ENCODE results near the gene CDCA4.
A peak's percentile ranks its signal among the peaks of the same experiment; 100 is the strongest.

CDCA4 gene

GRCh38 chr14:104976198-104977007, 44.5 kb downstream of the CDCA4 start:
- Histone ChIP-seq H3K27me3 (ENCODE audit: insufficient read depth, low read length, poor library complexity) (no peaks in the 10 kb centered on the region), H3K4me3 (ENCODE audit: low read length) (no peak overlapping the region), H3K4me2 (ENCODE audit: low read length) (no peak overlapping the region), H4K5ac (ENCODE audit: low read length) (no peak overlapping the region), H3K79me2 (ENCODE audit: control insufficient read depth, insufficient read depth, low read length) (no peaks in the 10 kb centered on the region), H3K36me3 (ENCODE audit: control insufficient read depth, insufficient read depth, low read length) (no peaks in the 10 kb centered on the region), H2AK5ac (ENCODE audit: low read length) (no peak overlapping the region), H2BK15ac (replicated peaks; ENCODE audit: low read depth) (no peak overlapping the region), H3K79me1 (ENCODE audit: low read length) (no peaks in the 10 kb centered on the region), H3K27ac (ENCODE audit: low read depth, low read length) (no peak overlapping the region), H3K56ac (ENCODE audit: low read length) (no peak overlapping the region), H3K4me1 (ENCODE audit: control insufficient read depth, low read depth, low read length) (no peaks in the 10 kb centered on the region), H3K23ac (ENCODE audit: low read length) (no peak overlapping the region), H4K8ac (ENCODE audit: low read depth, low read length) (no peak overlapping the region), H2BK120ac (ENCODE audit: low read depth, low read length) (no peak overlapping the region), H3K9ac (ENCODE audit: low read length) (no peak overlapping the region), H3K18ac (ENCODE audit: low read length) (no peak overlapping the region), H3K4ac (ENCODE audit: low read depth, low read length) (no peak overlapping the region), H2BK5ac (ENCODE audit: low read length) (no peak overlapping the region)
- WGBS (ENCODE audit: extremely low coverage, insufficient coverage, low lambda C conversion rate) = no CpG with 5 or more reads among the region's 21 CpGs
- DNase-seq = peak; percentile 71

- H3K9ac ChIP-seq (ENCODE audit: low read length) = no peak overlapping the region
- H2AK5ac ChIP-seq (ENCODE audit: low read length) = no peak overlapping the region
- no peak overlapping the region for H3K4ac ChIP-seq (ENCODE audit: low read depth, low read length)
- H3K4me3 ChIP-seq (ENCODE audit: low read length) = no peak overlapping the region
- no peak overlapping the region for H2BK120ac ChIP-seq (ENCODE audit: low read depth, low read length)
- no peaks in the 10 kb centered on the region for H3K79me1 ChIP-seq (ENCODE audit: low read length)
- H3K36me3 ChIP-seq (ENCODE audit: control insufficient read depth, insufficient read depth, low read length) = no peaks in the 10 kb centered on the region
- WGBS (ENCODE audit: extremely low coverage, insufficient coverage, low lambda C conversion rate) = no CpG with 5 or more reads among the region's 21 CpGs
- H3K27ac ChIP-seq (ENCODE audit: low read depth, low read length) = no peak overlapping the region
- no peak overlapping the region for H2BK5ac ChIP-seq (ENCODE audit: low read length)
- H2BK15ac ChIP-seq (replicated peaks; ENCODE audit: low read depth) = no peak overlapping the region
- no peak overlapping the region for H3K56ac ChIP-seq (ENCODE audit: low read length)
- H4K5ac ChIP-seq (ENCODE audit: low read length) = no peak overlapping the region
- H3K18ac ChIP-seq (ENCODE audit: low read length) = no peak overlapping the region
- H3K79me2 ChIP-seq (ENCODE audit: control insufficient read depth, insufficient read depth, low read length) = no peaks in the 10 kb centered on the region
- H3K4me2 ChIP-seq (ENCODE audit: low read length) = no peak overlapping the region
- no peaks in the 10 kb centered on the region for H3K27me3 ChIP-seq (ENCODE audit: insufficient read depth, low read length, poor library complexity)
- no peak overlapping the region for H4K8ac ChIP-seq (ENCODE audit: low read depth, low read length)
- no peak overlapping the region for H3K23ac ChIP-seq (ENCODE audit: low read length)
- DNase-seq = peak; percentile 53
- no peaks in the 10 kb centered on the region for H3K4me1 ChIP-seq (ENCODE audit: control insufficient read depth, low read depth, low read length)
These were observed 45.2 kb downstream of the CDCA4 start for GRCh38 chr14:104975481-104976197.

GRCh38 chr14:104974665-104975390, 46.1 kb downstream of the CDCA4 start:
- Histone ChIP-seq H4K5ac (ENCODE audit: low read length) (no peak overlapping the region), H3K27ac (ENCODE audit: low read depth, low read length) (no peak overlapping the region), H2BK5ac (ENCODE audit: low read length) (no peak overlapping the region)

GRCh38 chr14:104974146-104974541, 46.7 kb downstream of the CDCA4 start:
- Histone ChIP-seq H4K8ac (ENCODE audit: low read depth, low read length) (no peak overlapping the region), H3K23ac (ENCODE audit: low read length) (no peak overlapping the region), H4K5ac (ENCODE audit: low read length) (no peak overlapping the region), H2AK5ac (ENCODE audit: low read length) (no peak overlapping the region), H2BK5ac (ENCODE audit: low read length) (no peak overlapping the region), H3K4me3 (ENCODE audit: low read length) (no peak overlapping the region), H2BK15ac (replicated peaks; ENCODE audit: low read depth) (no peak overlapping the region), H3K36me3 (ENCODE audit: control insufficient read depth, insufficient read depth, low read length) (no peaks in the 10 kb centered on the region), H3K56ac (ENCODE audit: low read length) (no peak overlapping the region), H3K4me2 (ENCODE audit: low read length) (no peak overlapping the region), H3K27ac (ENCODE audit: low read depth, low read length) (no peak overlapping the region), H3K79me1 (ENCODE audit: low read length) (no peaks in the 10 kb centered on the region), H3K27me3 (ENCODE audit: insufficient read depth, low read length, poor library complexity) (no peaks in the 10 kb centered on the region), H3K79me2 (ENCODE audit: control insufficient read depth, insufficient read depth, low read length) (no peaks in the 10 kb centered on the region), H3K9ac (ENCODE audit: low read length) (no peak overlapping the region), H2BK120ac (ENCODE audit: low read depth, low read length) (no peak overlapping the region), H3K18ac (ENCODE audit: low read length) (no peak overlapping the region), H3K4ac (ENCODE audit: low read depth, low read length) (no peak overlapping the region), H3K4me1 (ENCODE audit: control insufficient read depth, low read depth, low read length) (no peaks in the 10 kb centered on the region)
- no peak for DNase-seq
- WGBS (ENCODE audit: extremely low coverage, insufficient coverage, low lambda C conversion rate) = no CpG with 5 or more reads among the region's 13 CpGs

More at GRCh38 chr14:104974665-104975390, 46.1 kb downstream of the CDCA4 start:
- Histone ChIP-seq H4K8ac (ENCODE audit: low read depth, low read length) (no peak overlapping the region), H3K18ac (ENCODE audit: low read length) (no peak overlapping the region), H2BK120ac (ENCODE audit: low read depth, low read length) (no peak overlapping the region), H2BK15ac (replicated peaks; ENCODE audit: low read depth) (no peak overlapping the region), H3K9ac (ENCODE audit: low read length) (no peak overlapping the region), H3K4me3 (ENCODE audit: low read length) (no peak overlapping the region), H3K56ac (ENCODE audit: low read length) (no peak overlapping the region), H3K4ac (ENCODE audit: low read depth, low read length) (no peak overlapping the region), H3K27me3 (ENCODE audit: insufficient read depth, low read length, poor library complexity) (no peaks in the 10 kb centered on the region), H3K4me2 (ENCODE audit: low read length) (no peak overlapping the region), H3K23ac (ENCODE audit: low read length) (no peak overlapping the region), H3K79me1 (ENCODE audit: low read length) (no peaks in the 10 kb centered on the region), H3K36me3 (ENCODE audit: control insufficient read depth, insufficient read depth, low read length) (no peaks in the 10 kb centered on the region), H2AK5ac (ENCODE audit: low read length) (no peak overlapping the region), H3K79me2 (ENCODE audit: control insufficient read depth, insufficient read depth, low read length) (no peaks in the 10 kb centered on the region), H3K4me1 (ENCODE audit: control insufficient read depth, low read depth, low read length) (no peaks in the 10 kb centered on the region)
- no CpG with 5 or more reads among the region's 14 CpGs for WGBS (ENCODE audit: extremely low coverage, insufficient coverage, low lambda C conversion rate)
- no peak for DNase-seq

GRCh38 chr14:104973385-104974145, 47.3 kb downstream of the CDCA4 start:
- Histone ChIP-seq H3K4me3 (ENCODE audit: low read length) (no peak overlapping the region), H3K36me3 (ENCODE audit: control insufficient read depth, insufficient read depth, low read length) (no peaks in the 10 kb centered on the region), H2BK15ac (replicated peaks; ENCODE audit: low read depth) (no peak overlapping the region), H3K79me1 (ENCODE audit: low read length) (no peaks in the 10 kb centered on the region), H3K9ac (ENCODE audit: low read length) (no peak overlapping the region), H3K4me2 (ENCODE audit: low read length) (no peak overlapping the region), H4K8ac (ENCODE audit: low read depth, low read length) (no peak overlapping the region), H3K79me2 (ENCODE audit: control insufficient read depth, insufficient read depth, low read length) (no peaks in the 10 kb centered on the region), H3K23ac (ENCODE audit: low read length) (no peak overlapping the region), H3K27me3 (ENCODE audit: insufficient read depth, low read length, poor library complexity) (no peaks in the 10 kb centered on the region), H3K56ac (ENCODE audit: low read length) (no peak overlapping the region), H3K4me1 (ENCODE audit: control insufficient read depth, low read depth, low read length) (no peaks in the 10 kb centered on the region), H3K18ac (ENCODE audit: low read length) (no peak overlapping the region), H2BK120ac (ENCODE audit: low read depth, low read length) (no peak overlapping the region), H3K4ac (ENCODE audit: low read depth, low read length) (no peak overlapping the region), H2BK5ac (ENCODE audit: low read length) (no peak overlapping the region), H2AK5ac (ENCODE audit: low read length) (no peak overlapping the region), H3K27ac (ENCODE audit: low read depth, low read length) (no peak overlapping the region), H4K5ac (ENCODE audit: low read length) (no peak overlapping the region)
- no CpG with 5 or more reads among the region's 23 CpGs for WGBS (ENCODE audit: extremely low coverage, insufficient coverage, low lambda C conversion rate)
- peak; percentile 42 for DNase-seq
